HG03103 (cell line): ENCODE measurements around the gene GRIK4.
"Not testable (repeated sequence)": the region's sequence is repeated elsewhere in the genome, so short reads cannot be mapped to it uniquely, and the experiment has no call there.

Source experiments
- ATAC-seq: cut with Tn5 transposase; IDR thresholded peaks from one replicate; pipeline ENCODE4 v1.9.1; 2021; ENCODE audit warnings: low read depth; ENCODE audit not compliant: unreplicated experiment

GRIK4 gene

DNA sequence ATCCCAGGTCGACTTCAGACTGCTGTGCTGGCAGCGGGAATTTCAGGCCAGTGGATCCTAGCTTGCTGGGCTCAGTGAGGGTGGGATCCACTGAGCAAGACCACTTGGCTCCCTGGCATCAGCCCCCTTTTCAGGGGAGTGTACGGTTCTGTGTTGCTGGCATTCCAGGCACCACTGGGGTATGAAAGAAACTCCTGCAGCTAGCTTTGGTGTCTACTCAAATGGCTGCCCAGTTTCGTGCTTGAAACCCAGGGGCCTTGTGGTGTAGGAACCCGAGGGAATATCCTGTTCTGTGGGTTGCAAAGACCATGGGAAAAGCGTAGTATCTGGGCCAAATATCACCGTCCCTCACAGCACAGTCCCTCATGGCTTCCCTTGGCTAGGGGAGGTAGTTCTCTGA is 254.8 kb downstream of the GRIK4 start:
- ATAC-seq: no peak

DNA sequence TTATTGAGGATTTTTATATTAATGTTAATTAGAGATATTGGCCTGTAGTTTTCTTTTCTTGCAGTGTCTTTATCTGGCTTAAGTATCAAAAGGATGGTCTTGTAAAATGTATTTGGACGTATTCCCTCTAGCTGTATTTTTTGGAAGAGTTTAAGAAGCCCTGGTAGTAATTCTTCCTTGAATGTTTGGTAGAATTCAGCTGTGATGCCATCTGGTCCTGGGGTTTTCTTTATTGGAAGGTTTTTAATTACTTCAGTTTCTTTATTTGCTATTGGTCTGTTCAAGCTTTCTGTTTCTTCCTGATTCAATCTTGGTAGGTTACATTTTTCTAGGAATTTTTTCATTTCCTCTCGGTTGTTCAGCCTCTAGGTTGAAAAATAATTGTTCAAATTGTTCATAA is 257.4 kb downstream of the GRIK4 start:
- ATAC-seq: no peak

DNA sequence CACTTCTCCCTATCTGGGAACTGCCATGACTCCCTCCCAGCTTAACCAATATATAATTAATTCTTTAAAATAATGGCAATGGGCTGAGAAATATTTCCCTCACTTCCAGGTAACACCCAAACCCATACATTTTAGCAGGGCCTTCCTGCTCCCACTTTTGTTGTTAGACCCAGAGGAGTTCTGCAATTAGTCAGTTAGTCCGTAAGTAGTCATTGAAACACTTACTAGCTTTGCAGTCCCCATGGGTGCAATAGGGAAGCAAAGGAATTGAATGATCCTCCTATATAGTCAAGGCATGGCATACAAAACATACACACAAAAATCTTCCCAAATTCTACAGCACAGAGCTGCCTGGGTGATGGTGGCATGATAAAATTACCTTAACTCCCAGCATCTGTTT is 258.4 kb downstream of the GRIK4 start:
- no peak for ATAC-seq

DNA sequence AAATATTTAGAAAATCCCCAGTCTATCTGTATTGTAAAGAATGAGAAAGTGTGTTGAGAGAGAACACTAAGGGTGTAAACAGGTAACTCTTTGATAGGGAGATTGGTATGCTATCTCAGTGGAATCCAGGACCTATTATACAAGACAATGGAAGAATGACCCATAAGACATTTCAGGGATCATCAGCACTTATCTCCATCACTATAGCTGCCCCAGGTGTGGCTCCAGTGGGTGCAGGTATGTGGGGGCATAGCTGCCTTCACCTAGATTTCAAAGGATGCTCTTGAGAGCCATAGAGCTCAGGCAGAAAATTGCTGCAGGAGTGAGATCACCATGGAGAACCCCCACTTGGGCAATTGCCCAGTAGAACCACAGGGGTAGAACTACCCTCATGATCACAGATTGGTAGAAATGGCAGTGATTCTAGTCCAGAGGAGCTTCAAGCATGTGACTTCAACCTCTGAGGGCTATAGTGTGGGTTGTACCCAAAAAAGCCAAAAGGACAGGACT is 260.1 kb downstream of the GRIK4 start:
- no peak for ATAC-seq

DNA sequence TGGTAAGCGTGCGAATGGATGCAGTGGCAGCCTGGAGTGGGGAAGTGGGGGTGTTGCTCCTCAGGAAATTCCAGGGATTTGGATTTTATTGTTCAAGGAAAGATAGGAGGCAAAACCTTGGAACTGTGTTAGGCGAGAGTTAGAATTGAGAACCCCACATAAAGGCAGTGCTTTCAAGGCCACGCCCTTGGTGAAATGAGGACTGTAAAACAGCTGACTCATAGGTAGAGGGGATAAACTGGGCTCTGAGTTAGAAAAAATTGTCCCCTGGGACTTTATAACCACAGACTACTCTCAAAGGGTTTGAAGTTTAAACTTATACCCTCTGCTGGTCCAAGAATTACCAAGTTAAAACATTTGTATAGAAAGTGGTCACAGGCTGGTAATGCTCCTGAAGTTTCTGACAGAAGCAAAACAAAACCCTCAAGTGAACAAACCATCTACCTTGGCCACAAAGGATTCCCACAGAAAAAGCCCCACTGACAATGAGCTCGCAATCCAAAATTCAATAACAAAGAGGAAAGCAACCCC is 262.0 kb downstream of the GRIK4 start:
- ATAC-seq: no peak

DNA sequence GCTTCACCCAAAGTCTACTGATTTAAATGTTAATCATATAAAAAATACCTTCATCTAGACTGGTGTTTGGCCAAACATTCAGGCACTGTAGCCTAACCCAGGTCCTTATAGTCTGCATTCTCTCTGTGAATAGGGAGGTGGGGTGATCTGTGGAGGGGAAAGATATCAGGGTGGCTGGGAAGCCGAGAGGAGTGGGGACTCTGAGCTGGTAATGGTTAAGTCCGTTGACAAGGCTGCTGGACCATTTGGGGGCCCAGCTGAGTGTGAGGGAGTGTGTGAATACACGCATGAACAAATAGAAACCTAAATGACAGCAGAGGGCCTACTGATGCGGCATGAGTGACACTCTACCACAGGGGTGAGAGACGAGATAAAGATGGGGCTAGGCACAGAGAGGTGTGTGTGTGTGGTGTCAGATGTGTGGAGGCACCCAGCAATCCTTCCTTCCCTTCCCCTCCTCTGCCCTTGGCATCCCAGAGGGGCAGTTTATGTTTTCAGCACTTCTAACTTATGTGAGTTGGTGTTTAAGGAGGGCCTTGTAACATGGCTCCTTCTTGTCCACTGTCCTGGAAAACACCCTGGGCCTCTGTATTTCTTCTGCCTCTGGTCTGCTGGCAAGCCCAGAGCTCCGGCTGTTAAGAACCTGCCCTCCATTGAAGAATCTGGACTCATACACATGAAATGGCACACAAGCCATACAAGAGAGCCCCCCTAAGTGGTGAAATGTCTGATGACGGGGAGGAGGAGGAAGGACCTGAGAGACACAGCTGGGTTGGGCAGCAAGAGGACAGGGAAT is 263.2 kb downstream of the GRIK4 start:
- ATAC-seq: no peak

DNA sequence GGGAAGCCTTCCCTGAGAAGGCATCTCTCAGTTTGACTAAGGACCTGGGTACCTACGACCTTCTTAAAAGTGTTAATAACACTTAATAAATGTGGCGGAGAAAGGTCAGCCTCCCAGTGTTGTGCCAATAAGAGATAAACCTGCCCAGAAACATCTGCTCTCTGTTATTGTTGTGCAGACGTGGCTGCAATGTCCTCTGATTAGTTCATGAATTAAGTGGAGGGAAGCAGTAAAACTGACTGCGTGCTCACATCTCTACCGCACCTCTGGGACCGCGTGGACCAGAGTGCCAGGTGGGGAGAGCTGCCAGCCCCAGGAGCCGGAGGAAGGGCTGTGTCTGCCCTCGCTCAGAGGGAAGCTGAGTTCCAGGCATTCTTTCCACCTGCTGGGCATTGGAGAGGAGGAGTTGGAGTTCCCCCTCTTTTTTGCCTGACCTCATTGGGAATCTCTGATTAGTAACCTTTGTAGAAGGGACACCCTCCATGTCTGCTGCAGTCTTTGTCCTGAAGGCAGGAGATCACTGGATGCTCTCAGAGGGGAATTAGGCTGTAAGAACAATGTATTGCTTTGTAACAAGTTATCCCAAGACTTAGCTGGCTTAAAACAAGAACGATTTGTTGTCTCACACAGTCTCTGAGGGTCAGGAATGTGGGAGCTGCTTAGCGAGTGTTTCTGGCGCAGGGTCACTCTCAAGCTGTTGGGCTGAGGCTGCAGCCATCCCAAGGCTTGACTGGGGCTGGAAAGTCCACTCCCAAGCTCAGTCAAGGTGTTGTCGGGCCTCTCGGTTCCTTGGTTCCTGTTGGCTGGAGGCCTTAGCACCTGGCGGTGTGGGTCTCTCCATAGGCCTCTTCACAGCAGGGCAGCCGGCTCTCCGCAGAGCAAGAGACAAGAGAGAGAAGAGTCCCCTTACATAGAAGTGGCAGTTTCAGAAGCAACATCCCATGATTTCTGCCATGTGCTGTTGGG is 264.7 kb downstream of the GRIK4 start:
- ATAC-seq: no peak

DNA sequence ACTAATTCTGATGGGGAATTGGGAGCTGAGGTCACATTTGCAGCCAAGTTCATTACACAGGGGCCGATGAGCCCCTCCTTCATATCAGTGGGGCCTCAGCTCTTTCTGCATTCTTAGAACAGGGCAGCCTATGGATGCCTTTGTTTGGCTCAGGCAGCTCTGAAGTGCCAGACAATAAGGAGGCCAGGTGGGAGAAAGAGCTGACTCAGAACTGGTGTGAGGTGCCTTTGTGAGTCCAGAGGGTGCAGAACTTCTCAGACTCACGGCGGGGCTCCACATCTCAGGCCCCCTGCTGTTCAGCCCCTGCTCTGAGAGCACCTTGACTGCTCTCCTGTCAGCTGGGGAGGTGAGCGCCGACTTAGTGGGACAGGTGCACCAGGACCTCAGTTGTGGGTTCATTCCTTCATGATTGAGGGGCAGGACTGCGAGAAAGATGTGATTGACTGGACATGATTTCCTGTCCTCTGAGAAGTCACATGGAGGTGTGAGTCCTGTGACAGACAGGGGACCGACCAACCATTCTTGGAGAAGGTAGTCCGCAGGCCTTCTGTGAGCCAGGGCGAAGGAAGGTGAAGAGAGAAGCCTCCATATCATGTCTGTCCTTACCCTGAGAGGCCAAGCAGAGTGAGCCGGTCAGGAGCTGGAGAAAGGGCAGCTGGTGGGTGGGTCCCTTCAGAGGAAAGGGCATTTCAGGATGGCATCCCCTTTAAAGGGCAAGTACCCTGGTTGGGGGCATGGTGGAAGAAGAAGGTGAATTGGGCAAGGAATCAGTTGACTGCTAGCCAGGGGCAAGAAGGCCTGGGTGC is 267.3 kb downstream of the GRIK4 start:
- ATAC-seq: no peak

DNA sequence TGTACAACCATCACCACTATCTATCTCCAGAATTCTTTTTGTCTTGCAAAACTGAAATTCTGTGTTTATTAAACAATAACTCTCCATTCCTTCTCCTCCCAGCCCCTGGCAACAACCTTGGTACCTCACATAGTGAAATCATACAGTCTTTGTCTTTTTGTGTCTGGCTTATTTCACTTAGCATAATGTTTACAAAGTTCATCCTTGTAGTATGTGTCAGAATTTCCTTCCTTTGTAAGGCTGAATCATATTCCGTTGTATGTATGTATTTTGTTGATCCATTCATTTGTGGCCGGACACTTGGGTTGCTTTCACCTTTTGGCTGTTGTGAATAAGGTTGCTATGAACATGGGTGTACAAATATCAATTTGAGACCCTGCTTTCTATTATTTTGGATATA is 268.7 kb downstream of the GRIK4 start:
- no peak for ATAC-seq

DNA sequence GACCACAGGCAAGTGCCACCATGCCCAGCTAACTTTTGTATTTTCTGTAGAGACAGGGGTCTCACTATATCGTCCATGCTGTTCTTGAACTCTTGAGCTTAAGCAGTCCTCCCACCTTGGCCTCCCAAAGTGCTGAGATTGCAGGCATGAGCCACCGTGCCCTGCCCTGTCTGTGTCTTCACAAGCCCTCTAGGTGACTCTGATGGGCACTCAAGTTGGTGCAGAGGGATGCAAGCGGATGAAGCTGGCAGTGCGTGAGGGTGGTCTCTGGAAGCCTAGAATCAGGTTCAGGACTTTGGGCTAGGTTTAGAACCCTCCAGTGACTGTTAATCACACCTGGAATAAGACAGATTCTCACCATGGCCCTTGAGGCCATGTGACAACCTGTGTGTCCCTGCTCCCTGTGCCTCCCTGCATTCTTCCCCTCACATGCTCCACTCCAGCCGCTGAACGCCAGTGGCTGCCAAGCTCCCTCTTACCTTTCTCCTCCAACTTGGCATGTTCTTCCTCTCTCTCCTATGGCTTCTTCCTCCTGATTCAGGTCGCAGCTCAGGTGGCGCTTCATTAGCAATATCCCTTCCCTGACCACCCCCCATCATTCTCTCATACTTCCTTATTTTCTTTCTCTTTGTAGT is 270.1 kb downstream of the GRIK4 start:
- ATAC-seq: no peak

DNA sequence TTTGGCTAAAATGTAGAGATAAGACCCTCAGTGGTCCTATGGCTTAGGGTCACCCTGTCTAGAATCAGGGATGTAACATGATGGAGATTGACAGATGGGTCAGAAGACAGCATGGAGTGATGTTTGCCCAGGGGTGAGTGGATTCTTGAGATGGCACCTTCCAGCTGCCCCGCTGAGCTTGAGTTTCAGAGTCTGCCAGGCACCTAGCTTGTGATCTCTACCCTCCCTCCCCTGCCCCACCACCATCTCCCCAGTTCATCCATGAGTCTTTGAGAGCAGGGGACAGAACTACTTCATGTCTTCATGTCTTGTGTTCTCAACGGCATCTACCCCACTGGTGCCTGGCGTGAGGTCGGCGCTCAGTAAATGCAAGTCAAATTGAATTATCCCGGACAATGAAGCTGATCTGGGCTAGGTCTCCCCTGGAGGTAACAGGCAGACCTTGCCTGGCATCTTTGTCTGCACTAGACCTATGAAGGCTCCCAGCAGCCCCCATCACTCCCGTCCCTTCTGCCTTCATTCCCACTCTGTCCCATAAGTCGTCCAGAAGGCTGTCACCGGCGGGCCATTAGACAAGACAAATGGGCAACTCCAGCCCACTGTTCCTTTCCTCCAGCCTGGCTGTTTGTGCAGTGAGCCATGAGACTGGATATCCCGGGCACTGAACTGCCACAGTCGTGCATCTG is 273.2 kb downstream of the GRIK4 start:
- no peak for ATAC-seq

DNA sequence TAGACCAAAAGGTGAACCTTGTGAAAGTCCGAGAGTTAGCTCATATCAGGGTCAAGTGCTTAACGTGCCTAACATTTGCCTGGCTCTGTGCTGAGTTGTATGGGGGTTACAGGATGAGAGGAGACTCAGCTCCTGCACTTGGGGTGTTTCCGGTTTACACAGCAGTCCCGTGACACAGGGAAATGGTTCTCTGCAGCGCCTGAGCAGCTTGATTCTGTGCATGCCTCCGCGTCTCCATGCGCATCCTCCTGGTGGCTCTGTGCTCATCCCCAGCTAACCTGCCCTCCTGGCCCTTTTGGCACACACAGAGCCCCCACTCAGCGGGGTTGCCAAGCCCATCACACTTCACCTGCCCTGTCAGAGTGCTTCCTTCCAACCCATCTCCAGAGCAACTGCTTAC is 274.0 kb downstream of the GRIK4 start:
- ATAC-seq: no peak

DNA sequence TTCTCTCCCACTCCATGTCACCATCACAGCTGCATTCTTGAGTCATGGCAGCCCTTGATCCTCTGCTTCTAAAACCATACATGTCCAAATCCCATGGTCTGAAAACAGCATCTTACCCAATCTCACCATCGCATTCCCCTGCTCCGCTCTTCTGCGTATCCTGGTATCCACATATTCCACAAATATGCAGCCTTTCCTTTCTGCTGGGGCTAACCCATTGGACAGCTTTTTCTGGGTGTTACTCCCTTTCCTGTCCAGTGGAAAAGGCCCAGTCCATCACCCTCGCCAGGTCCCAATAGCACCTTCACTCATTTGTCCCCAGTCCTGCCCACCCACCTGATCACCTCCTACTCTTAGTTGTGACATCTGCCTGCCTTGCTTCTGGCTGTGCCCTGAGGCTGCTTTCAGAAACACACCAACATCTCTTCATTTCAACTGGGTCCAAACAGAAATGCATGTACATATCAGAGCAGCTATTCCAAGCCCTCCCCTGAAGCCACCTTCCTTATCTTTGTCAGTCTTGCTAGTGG is 274.7 kb downstream of the GRIK4 start:
- no peak for ATAC-seq

DNA sequence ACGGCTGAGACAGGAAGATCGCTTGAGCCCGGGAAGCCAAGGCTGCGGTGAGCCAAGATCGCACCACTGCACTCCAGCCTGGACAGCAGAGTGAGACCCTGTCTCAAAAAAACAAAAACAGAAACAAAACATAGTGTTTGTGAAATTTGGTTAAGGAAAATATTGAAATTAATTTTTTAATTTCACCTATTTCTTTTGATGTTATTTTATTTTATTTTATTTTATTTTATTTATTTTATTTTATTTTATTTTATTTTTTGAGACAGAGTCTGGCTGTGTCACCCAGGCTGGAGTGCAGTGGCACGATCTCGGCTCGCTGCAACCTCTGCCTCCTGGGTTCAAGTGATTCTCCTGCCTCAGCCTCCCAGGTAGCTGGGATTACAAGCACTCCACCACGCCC is 275.7 kb downstream of the GRIK4 start:
- ATAC-seq: not testable (repeated sequence)

DNA sequence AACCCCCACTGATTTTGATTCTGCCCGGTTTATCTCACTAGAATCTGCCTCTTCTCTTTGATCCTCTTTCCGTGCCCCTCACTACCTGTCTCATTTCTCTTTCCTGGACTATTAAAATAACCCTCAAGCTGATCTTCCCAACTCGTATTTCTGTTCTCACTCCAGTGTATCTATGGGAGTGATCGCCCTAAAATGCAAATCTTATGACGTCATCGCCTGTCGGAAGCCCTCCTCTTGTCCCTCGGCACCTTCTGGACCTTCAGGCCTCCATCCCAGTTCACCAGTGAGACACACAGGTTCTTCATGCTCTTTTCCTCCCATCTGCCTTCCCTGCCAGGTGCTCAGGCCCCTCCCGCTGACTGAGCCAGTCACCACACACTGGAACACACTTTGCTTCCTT is 277.8 kb downstream of the GRIK4 start:
- no peak for ATAC-seq

DNA sequence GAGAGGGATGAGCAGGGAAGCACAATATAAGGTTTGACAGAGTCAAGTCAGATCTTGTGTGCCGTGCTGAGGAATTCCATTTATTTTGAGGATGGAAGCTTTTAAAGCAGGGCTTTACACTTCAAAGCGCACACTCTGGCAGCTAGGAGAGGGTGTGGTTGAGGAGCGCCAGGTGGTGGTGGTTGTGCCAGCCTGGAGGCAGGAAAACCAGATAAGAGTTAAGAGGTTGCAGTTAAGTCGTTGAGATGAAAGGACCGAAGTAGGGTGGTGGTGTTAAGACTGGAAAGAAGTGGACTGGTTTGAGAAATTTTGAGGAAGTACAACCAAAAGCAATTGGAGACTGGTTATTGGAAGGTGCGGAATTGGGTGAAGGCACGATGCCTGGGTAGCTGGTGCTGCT is 280.8 kb downstream of the GRIK4 start:
- no peak for ATAC-seq

DNA sequence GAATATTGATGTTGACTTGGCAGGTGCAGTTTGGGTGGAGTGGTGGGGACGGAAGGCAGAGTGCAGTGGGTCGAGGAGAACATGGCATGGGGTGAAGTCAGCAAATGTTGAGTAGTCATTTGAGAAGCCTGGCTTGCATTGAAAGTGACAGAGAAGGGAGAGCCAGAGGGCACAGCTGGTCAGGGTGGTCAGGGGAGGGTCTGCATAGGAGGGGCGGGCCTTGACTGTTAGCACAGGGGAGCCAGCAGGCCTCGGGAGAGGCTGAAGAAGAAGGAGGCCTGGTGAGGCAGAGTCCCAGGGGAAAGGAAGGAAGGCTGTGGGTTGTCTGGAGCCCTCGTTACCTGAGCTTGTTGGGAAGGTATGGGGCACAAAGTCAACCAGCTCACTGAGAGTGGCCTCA is 281.6 kb downstream of the GRIK4 start:
- no peak for ATAC-seq

DNA sequence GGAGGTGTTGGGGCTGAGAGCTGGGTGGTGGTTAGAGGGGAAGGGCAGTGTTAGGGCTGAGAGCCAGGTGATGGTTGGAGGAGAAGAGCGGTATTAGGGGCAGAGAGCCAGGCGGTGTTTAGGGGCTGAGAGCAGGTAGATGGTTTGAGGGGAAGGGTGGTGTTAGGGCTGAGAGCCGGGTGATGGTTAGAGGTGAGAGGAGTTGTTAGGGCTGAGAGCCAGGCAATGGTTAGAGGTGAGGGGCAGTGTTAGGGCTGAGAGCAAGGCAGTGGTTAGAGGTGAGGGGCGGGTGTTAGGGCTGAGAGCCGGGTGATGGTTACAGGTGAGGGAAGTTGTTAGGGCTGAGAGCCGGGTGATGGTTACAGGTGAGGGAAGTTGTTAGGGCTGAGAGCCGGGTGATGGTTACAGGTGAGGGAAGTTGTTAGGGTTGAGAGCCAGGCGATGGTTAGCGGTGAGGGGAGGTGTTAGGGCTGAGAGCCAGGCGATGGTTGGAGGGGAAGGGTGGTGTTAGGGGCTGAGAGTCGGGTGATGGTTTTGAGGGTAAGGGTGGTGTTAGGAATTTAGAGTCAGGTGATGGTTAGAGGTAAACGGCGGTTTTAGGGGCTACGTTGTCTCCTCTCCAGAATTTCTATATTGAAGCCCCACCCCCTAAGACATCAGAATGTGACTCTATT is 282.4 kb downstream of the GRIK4 start:
- no peak for ATAC-seq

DNA sequence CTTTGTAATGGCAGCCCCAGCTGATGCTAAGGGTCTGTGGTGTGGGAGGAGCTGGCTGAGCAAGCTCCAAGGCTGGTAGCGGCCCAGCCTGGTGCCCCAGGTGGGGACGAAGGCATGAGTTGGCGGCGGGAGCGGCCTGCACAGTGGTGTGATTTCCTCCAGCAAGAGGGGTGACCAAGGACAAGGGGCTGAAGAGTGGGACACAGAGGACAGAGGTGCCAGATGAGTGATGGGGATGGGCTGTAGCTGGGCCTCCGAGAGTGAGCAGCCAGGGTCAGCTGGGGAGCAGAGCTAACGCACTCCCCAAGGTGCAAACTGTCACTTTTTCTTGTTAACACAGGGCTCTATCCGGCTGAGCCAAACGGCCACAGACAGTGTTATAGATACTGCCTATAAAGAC is 283.2 kb downstream of the GRIK4 start:
- ATAC-seq: no peak
